Lower lobe of right lung (tissue), 2 donors: ENCODE results near the gene PAXIP1. TPM values are rescaled to one million over a fixed set of nuclear protein-coding genes. Genes with fewer than 3 reads are reported as not detected.
"Not testable (repeated sequence)": the region's sequence is repeated elsewhere in the genome, so short reads cannot be mapped to it uniquely, and the experiment has no call there.

Experiments used
- ATAC-seq, 2 donors: fragments of 200-7000 bp; cut with Tn5 transposase; one replicate each; pipeline ENCODE4 v1.9.1; 2020 to 2022; ENCODE audit warnings: mild to moderate bottlenecking in 2 of 2, moderate library complexity in 2 of 2
- DNase-seq: peaks from one replicate; pipeline ENCODE4 v3.0.0-alpha.2; 2020
- H3K27ac ChIP-seq: fragments of 200-600 bp; one replicate; pipeline ENCODE4 v1.8.0; 2022
- H3K27me3 ChIP-seq: fragments of 200-600 bp; one replicate; pipeline ENCODE4 v1.8.0; 2022; ENCODE audit warnings: low read depth
- H3K36me3 ChIP-seq: fragments of 200-600 bp; one replicate; pipeline ENCODE4 v1.8.0; 2022; ENCODE audit warnings: mild to moderate bottlenecking
- H3K4me1 ChIP-seq: fragments of 200-600 bp; one replicate; pipeline ENCODE4 v1.8.0; 2022
- H3K4me3 ChIP-seq: fragments of 200-600 bp; one replicate; pipeline ENCODE4 v1.8.0; 2022; ENCODE audit warnings: mild to moderate bottlenecking
- H3K9me3 ChIP-seq: fragments of 200-600 bp; one replicate; pipeline ENCODE4 v1.8.0; 2022
- intact Hi-C: fragments of 100-400 bp; cut with DNase I; formaldehyde crosslinking; loops from one replicate; pipeline ENCODE4 v1.11.0; 2022
- long read RNA-seq: library from polyadenylated mRNA; unstranded; transcript quantifications from one replicate; pipeline ENCODE4 v2.0.0, GENCODE V29; 2021
- total RNA-seq: library from RNA; stranded (reverse); fragmentation: NEBNext Ultra II Directional; extraction: Animal tissue kit (Norgen Biotek cat#: 25700); gene quantifications from one replicate; pipeline ENCODE4 v1.2.1, GENCODE V29; 2021
- TF ChIP-seq, protein P1 (sequence below): fragments of 200-600 bp; IDR thresholded peaks from one replicate; pipeline ENCODE4 v1.8.0; 2022; ENCODE audit warnings: antibody characterized with exemption, mild to moderate bottlenecking
- donor health status: DM: no; HTN: yes; CAD: no; lungs with severe emphysema.

The PAXIP1 gene
- total RNA-seq, result 9.5 TPM
- long read RNA-seq, partial matches to known transcripts, result 0 of 5 reads
- long read RNA-seq, other reads (novel, unspliced or antisense), result 4 of 5 reads

- DNase-seq (peak; percentile 62), ATAC-seq (peak; percentile 81 to 84)
- intact Hi-C loops, result no loop called here
These were observed at the start of gene PAXIP1 for GRCh38 chr7:155003092-155003375. Gene PAXIP1 (minus strand): TSS chr7:155003124. CDS start chr7:155002929, 195 bp downstream.

GRCh38 chr7:155051355-155051754 lies 48.4 kb upstream of the PAXIP1 start:
- Histone ChIP-seq H3K27me3 (no peaks in the 10 kb centered on the region), H3K9me3 (no peaks in the 10 kb centered on the region), H3K36me3 (no peaks in the 10 kb centered on the region), H3K27ac (no peak overlapping the region), H3K4me1 (no peaks in the 10 kb centered on the region), H3K4me3 (no peak overlapping the region)
- TF ChIP-seq, protein P1, sequence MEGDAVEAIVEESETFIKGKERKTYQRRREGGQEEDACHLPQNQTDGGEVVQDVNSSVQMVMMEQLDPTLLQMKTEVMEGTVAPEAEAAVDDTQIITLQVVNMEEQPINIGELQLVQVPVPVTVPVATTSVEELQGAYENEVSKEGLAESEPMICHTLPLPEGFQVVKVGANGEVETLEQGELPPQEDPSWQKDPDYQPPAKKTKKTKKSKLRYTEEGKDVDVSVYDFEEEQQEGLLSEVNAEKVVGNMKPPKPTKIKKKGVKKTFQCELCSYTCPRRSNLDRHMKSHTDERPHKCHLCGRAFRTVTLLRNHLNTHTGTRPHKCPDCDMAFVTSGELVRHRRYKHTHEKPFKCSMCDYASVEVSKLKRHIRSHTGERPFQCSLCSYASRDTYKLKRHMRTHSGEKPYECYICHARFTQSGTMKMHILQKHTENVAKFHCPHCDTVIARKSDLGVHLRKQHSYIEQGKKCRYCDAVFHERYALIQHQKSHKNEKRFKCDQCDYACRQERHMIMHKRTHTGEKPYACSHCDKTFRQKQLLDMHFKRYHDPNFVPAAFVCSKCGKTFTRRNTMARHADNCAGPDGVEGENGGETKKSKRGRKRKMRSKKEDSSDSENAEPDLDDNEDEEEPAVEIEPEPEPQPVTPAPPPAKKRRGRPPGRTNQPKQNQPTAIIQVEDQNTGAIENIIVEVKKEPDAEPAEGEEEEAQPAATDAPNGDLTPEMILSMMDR, result no peak
- DNase-seq (no peak), ATAC-seq (no peak)
- intact Hi-C loops, result no loop called here

More at GRCh38 chr7:155003092-155003375, at the start of gene PAXIP1:
- Histone ChIP-seq H3K27ac (peak within 1 kb of the TSS; percentile 87), H3K9me3 (no peaks in the 10 kb centered on the region), H3K27me3 (no peaks in the 10 kb centered on the region), H3K4me1 (peaks cover 20% of the 10 kb centered on the region), H3K36me3 (peaks cover 14% of the 10 kb centered on the region), H3K4me3 (peak within 1 kb of the TSS; percentile 98)
- TF ChIP-seq, protein P1, result no peak

DNA sequence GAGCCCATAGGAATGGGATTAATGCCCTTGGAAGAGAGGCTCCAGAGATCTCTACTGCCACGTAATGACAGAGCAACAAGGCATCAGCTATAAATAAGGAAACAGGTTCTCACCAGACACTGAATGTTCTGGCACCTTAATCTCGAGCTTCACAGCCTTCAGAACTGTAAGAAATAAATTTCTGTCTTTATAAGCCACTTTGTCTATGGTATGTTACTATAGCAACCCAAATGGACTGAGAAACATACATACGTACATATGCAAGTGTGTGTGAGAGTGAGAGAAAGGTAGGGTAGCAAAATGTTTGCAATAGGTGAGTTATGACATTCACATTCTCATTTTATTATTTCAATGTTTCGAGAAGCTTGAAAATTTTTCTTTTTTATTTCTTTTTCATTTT lies 45.1 kb upstream of the PAXIP1 start:
- H3K4me3 ChIP-seq, result no peak overlapping the region
- no peaks in the 10 kb centered on the region for H3K36me3 ChIP-seq
- H3K4me1 ChIP-seq, result no peaks in the 10 kb centered on the region
- H3K27ac ChIP-seq, result no peak overlapping the region
- H3K27me3 ChIP-seq, result peaks cover 2% of the 10 kb centered on the region
- DNase-seq, result no peak
- no peak for ATAC-seq
- intact Hi-C loops, result no loop called here
- TF ChIP-seq, protein P1, result no peak
- no peaks in the 10 kb centered on the region for H3K9me3 ChIP-seq

- Histone ChIP-seq H3K36me3 (no peaks in the 10 kb centered on the region), H3K9me3 (no peaks in the 10 kb centered on the region), H3K4me1 (no peaks in the 10 kb centered on the region), H3K4me3 (no peak overlapping the region), H3K27me3 (peaks cover 16% of the 10 kb centered on the region), H3K27ac (no peak overlapping the region)
- TF ChIP-seq, protein P1, result no peak
- no peak for DNase-seq
- ATAC-seq, result no peak
- intact Hi-C loops, result no loop called here
These were observed 40.8 kb upstream of the PAXIP1 start for GRCh38 chr7:155043756-155044155.

GRCh38 chr7:155038335-155038734 lies 35.4 kb upstream of the PAXIP1 start:
- intact Hi-C loops, result no loop called here
- Histone ChIP-seq H3K36me3 (no peaks in the 10 kb centered on the region), H3K4me3 (no peak overlapping the region), H3K27me3 (peaks cover 16% of the 10 kb centered on the region), H3K9me3 (no peaks in the 10 kb centered on the region), H3K27ac (no peak overlapping the region), H3K4me1 (no peaks in the 10 kb centered on the region)
- no peak for DNase-seq
- ATAC-seq, result no peak
- TF ChIP-seq, protein P1, result no peak

DNA sequence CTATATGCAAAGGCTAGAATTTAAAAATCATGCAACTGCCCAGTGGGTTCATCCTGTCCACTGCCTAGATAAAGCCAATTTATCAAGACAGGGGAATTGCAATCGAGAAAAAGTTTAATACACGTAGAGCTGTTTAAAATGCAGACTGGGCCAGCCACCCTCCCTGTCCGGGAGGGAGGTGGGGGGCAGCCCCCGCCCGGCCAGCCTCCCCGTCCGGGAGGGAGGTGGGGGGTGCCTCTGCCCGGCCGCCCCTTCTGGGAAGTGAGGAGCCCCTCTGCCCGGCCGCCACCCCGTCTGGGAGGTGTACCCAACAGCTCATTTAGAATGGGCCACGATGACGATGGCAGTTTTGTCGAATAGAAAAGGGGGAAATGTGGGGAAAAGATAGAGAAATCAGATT lies 31.6 kb upstream of the PAXIP1 start:
- ATAC-seq, H3K4me3 ChIP-seq, intact Hi-C loops, H3K36me3 ChIP-seq, DNase-seq, H3K9me3 ChIP-seq, H3K27me3 ChIP-seq, H3K4me1 ChIP-seq, H3K27ac ChIP-seq: not testable (repeated sequence)
